ENCODE data around the gene RNFT2.

RNFT2 gene

DNA sequence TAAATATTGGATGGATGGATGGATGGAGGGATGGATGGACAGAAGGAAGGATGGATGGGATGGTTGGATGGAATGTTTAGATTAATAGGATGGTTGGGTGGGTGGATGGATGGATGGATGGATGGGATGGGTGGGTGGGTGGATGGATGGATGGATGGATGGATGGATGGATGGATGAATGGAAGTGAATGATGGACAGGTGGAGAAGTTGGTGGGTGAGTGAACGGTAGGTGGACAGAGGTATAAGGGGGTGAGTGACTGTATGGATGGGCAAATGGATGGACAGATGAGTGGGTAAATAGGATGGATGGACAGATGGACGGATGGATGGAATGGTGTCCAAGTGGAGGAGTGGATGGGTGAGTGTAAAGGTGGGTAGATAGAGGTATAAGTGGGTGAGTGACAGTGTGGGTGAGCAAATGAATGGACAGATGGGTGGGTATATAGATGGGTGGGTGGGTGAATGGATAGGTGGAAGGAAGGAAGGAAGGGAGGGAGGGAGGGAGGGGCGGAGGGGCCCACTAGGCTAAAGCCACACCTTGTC is 101.2 kb downstream of the RNFT2 start:
- H3K4me3 ChIP-seq (ENCODE audit: control insufficient read depth, low read depth, low read length), result no peak overlapping the region
- no peak for DNase-seq (ENCODE audit: low read depth)
- TF ChIP-seq, protein P1, sequence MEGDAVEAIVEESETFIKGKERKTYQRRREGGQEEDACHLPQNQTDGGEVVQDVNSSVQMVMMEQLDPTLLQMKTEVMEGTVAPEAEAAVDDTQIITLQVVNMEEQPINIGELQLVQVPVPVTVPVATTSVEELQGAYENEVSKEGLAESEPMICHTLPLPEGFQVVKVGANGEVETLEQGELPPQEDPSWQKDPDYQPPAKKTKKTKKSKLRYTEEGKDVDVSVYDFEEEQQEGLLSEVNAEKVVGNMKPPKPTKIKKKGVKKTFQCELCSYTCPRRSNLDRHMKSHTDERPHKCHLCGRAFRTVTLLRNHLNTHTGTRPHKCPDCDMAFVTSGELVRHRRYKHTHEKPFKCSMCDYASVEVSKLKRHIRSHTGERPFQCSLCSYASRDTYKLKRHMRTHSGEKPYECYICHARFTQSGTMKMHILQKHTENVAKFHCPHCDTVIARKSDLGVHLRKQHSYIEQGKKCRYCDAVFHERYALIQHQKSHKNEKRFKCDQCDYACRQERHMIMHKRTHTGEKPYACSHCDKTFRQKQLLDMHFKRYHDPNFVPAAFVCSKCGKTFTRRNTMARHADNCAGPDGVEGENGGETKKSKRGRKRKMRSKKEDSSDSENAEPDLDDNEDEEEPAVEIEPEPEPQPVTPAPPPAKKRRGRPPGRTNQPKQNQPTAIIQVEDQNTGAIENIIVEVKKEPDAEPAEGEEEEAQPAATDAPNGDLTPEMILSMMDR (IDR thresholded peaks at IDR 0.05; ENCODE audit: control insufficient read depth, insufficient read depth, low read depth, low read length, missing control alignments), result no peak

DNA sequence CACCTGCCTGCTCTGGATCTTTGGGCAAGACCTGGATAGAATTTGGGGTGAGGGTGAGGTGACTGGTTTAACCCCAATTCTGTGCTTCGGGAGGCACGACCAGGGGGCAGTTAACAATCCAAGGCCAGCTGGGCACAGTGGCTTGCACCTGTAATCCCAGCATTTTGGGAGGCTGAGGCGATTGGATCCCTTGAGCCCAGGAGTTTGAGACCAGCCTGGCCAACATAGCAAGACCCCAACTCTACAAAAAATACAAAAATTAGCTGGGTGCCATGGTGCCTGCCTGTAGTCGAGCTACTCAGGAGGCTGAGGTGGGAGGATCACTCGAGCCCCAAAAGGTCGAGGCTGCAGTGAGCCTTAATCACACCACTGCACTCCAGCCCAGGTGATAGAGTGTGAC is 105.0 kb downstream of the RNFT2 start:
- no peak overlapping the region for H3K4me3 ChIP-seq (ENCODE audit: control insufficient read depth, low read depth, low read length)
- TF ChIP-seq, protein P1 (IDR thresholded peaks at IDR 0.05; ENCODE audit: control insufficient read depth, insufficient read depth, low read depth, low read length, missing control alignments), result no peak
- DNase-seq (ENCODE audit: low read depth), result no peak

DNA sequence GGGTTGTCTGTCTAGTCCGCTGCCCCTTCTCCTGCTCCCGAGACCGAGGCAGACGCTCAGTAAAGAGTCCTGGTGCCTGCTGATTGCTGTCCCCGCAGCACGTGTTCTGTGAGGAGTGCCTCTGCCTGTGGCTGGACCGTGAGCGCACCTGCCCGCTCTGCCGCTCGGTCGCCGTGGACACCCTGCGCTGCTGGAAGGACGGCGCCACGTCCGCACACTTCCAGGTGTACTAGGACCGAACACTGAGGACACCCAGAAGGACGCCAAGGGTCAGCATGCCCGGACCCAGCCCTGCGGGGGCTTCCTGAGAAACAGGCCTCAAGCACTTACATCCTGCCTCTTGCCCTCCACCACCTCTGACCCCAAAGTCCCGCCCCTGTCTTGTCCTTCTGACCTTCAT is 111.1 kb downstream of the RNFT2 start:
- DNase-seq (ENCODE audit: low read depth), result no peak
- TF ChIP-seq, protein P1 (IDR thresholded peaks at IDR 0.05; ENCODE audit: control insufficient read depth, insufficient read depth, low read depth, low read length, missing control alignments), result no peak

DNA sequence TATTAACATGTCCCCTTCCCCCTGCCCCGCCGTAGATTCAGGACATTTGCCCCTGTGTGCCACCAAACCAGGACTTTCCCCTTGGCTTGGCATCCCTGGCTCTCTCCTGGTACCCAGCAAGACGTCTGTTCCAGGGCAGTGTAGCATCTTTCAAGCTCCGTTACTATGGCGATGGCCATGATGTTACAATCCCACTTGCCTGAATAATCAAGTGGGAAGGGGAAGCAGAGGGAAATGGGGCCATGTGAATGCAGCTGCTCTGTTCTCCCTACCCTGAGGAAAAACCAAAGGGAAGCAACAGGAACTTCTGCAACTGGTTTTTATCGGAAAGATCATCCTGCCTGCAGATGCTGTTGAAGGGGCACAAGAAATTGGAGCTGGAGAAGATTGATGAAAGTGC is 114.2 kb downstream of the RNFT2 start:
- TF ChIP-seq, protein P1 (IDR thresholded peaks at IDR 0.05; ENCODE audit: control insufficient read depth, insufficient read depth, low read depth, low read length, missing control alignments), result no peak
- DNase-seq (ENCODE audit: low read depth), result no peak
- H3K4me3 ChIP-seq (ENCODE audit: control insufficient read depth, low read depth, low read length), result no peak overlapping the region

More for the DNA sequence above, 111.1 kb downstream of the RNFT2 start:
- no peak overlapping the region for H3K4me3 ChIP-seq (ENCODE audit: control insufficient read depth, low read depth, low read length)

DNA sequence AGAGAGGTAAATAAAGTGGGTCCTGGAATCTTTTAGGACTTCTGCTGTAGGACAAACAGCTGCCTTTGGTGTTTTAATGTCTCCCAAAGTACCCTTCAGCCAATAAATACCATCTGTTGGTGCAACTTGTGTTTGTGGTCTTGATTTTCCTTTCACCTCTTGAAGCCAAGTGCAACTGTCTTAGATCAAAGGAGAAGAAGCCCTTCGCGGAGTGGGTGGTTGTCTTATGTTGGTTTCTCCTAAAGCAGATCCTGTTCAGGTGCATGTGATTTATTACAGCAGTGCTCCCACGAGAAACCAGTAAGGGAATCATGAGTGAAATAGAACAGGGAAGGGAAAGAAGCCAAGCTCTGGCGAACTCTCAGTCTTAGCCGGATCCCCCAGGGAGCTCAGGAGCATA is 115.4 kb downstream of the RNFT2 start:
- no peak for DNase-seq (ENCODE audit: low read depth)
- TF ChIP-seq, protein P1 (IDR thresholded peaks at IDR 0.05; ENCODE audit: control insufficient read depth, insufficient read depth, low read depth, low read length, missing control alignments), result no peak
- H3K4me3 ChIP-seq (ENCODE audit: control insufficient read depth, low read depth, low read length), result no peak overlapping the region

DNA sequence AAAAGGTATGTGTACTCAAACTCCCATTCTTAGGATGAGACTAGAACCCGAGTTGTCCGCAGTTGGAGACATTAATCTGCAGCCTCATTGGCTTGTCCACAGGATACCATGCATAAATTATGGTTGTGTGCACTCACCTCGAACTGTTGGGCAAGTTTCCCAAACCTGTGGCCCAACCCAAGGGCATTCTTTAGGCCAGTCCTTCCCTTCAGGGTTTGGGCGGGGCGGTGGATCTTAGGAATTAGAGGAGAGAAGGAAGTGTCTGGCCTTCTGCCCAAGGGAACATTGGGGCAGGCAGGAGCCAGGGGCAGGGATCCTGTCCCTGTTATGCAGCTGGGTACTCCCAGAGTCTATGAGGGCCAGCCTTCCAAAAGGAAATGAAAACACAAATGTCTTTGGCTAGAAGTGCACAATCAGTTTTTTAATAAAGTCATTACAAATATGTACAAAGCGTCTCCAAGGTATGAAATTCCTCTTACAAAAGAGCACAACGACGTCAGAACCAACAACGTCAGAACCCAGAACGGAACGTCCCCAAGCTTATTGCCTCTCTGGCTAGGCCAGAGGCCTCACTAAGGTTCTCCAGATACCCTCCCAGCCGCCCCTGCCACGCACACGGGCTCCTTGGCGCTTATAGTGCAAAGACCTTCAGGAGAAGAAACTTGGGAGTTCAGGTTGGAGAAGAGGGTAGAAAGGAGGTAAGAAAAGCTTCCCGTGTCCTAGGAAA is 117.8 kb downstream of the RNFT2 start:
- DNase-seq (ENCODE audit: low read depth), result no peak
- TF ChIP-seq, protein P1 (IDR thresholded peaks at IDR 0.05; ENCODE audit: control insufficient read depth, insufficient read depth, low read depth, low read length, missing control alignments), result no peak
- H3K4me3 ChIP-seq (ENCODE audit: control insufficient read depth, low read depth, low read length), result no peak overlapping the region

Measured in AG09309 (cell line).